Nephron progenitor cell (in vitro differentiated cells): ENCODE measurements around the gene BEST3.

Source experiments
- DNase-seq: peaks from one replicate; pipeline ENCODE4 v3.0.0; 2021
- H3K27ac Mint-ChIP-seq: 2 replicates; pipeline ENCODE4 v1.8.0; 2021; ENCODE audit warnings: mild to moderate bottlenecking, moderate library complexity, mixed read lengths
- H3K27me3 Mint-ChIP-seq: 2 replicates; pipeline ENCODE4 v1.8.0; 2021; ENCODE audit warnings: mild to moderate bottlenecking, low read depth, mixed read lengths; ENCODE audit not compliant: poor library complexity
- H3K36me3 Mint-ChIP-seq: 2 replicates; pipeline ENCODE4 v1.8.0; 2021; ENCODE audit warnings: low read depth, mixed read lengths
- H3K4me1 Mint-ChIP-seq: 2 replicates; pipeline ENCODE4 v1.8.0; 2021; ENCODE audit warnings: mixed read lengths
- H3K4me3 Mint-ChIP-seq: 2 replicates; pipeline ENCODE4 v1.8.0; 2021; ENCODE audit warnings: mild to moderate bottlenecking, moderate library complexity, mixed read lengths
- H3K9me3 Mint-ChIP-seq: 2 replicates; pipeline ENCODE4 v1.8.0; 2021; ENCODE audit warnings: mild to moderate bottlenecking, moderate library complexity, mixed read lengths
- CTCF ChIP-seq: fragments of 200-600 bp; sonication (generic); IDR thresholded peaks from 2 replicates; pipeline ENCODE4 v1.5.0; 2021; ENCODE audit warnings: antibody characterized with exemption

BEST3 gene

GRCh38 chr12:69689638-69690037 is 9.5 kb downstream of the BEST3 start:
- H3K4me3 Mint-ChIP-seq, result no peak overlapping the region
- peaks cover 5% of the 10 kb centered on the region for H3K9me3 Mint-ChIP-seq
- H3K4me1 Mint-ChIP-seq, result peaks cover 41% of the 10 kb centered on the region
- H3K36me3 Mint-ChIP-seq, result no peaks in the 10 kb centered on the region
- H3K27me3 Mint-ChIP-seq, result peaks cover 13% of the 10 kb centered on the region
- no peak for DNase-seq
- no peak for TF ChIP-seq CTCF
- no peak overlapping the region for H3K27ac Mint-ChIP-seq

- Mint-ChIP-seq H3K36me3 (no peaks in the 10 kb centered on the region), H3K27me3 (peaks cover 13% of the 10 kb centered on the region), H3K4me1 (peaks cover 41% of the 10 kb centered on the region), H3K4me3 (no peak overlapping the region), H3K9me3 (peaks cover 5% of the 10 kb centered on the region), H3K27ac (no peak overlapping the region)
- DNase-seq, result peak; percentile 32
- no peak for TF ChIP-seq CTCF
Measured at GRCh38 chr12:69688471-69689427, 10.4 kb downstream of the BEST3 start.

- no peak overlapping the region for H3K27ac Mint-ChIP-seq
- H3K36me3 Mint-ChIP-seq, result no peaks in the 10 kb centered on the region
- peaks cover 13% of the 10 kb centered on the region for H3K27me3 Mint-ChIP-seq
- peaks cover 41% of the 10 kb centered on the region for H3K4me1 Mint-ChIP-seq
- H3K4me3 Mint-ChIP-seq, result no peak overlapping the region
- no peak for TF ChIP-seq CTCF
- DNase-seq, result no peak
- H3K9me3 Mint-ChIP-seq, result peaks cover 5% of the 10 kb centered on the region
Measured at GRCh38 chr12:69688021-69688420, 11.1 kb downstream of the BEST3 start.

GRCh38 chr12:69687390-69687789 is 11.7 kb downstream of the BEST3 start:
- TF ChIP-seq CTCF, result no peak
- H3K27me3 Mint-ChIP-seq, result peaks cover 13% of the 10 kb centered on the region
- peaks cover 41% of the 10 kb centered on the region for H3K4me1 Mint-ChIP-seq
- H3K9me3 Mint-ChIP-seq, result peaks cover 5% of the 10 kb centered on the region
- no peak for DNase-seq
- no peaks in the 10 kb centered on the region for H3K36me3 Mint-ChIP-seq
- H3K27ac Mint-ChIP-seq, result peak overlapping the region; percentile 84
- H3K4me3 Mint-ChIP-seq, result no peak overlapping the region

- Mint-ChIP-seq H3K27ac (peak overlapping the region; percentile 84), H3K4me3 (no peak overlapping the region), H3K4me1 (peaks cover 41% of the 10 kb centered on the region), H3K36me3 (no peaks in the 10 kb centered on the region), H3K27me3 (peaks cover 13% of the 10 kb centered on the region), H3K9me3 (peaks cover 1% of the 10 kb centered on the region)
- no peak for DNase-seq
- no peak for TF ChIP-seq CTCF
Measured at GRCh38 chr12:69686731-69687130, 12.4 kb downstream of the BEST3 start.

DNA sequence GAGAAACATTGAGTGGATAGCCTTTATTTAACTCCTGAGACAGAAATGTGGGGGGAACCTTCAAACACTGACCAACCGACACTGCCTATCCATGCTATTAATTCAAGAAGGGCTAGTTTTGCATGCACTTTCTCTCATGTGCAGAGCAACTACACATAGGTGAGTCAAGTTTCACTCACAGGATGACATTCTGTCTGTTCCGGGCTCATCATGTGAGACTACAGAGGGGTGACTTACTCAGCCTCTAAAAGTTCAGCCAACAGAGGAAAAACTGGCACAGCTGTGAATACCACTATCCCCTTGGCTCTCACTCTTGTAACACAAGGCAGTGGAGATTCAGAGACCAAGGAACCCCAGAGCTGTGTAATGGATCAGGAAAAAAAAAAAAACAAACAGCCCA is 13.3 kb downstream of the BEST3 start:
- Mint-ChIP-seq H3K27ac (peak overlapping the region; percentile 72), H3K4me1 (peaks cover 41% of the 10 kb centered on the region), H3K4me3 (no peak overlapping the region), H3K27me3 (peaks cover 13% of the 10 kb centered on the region), H3K36me3 (no peaks in the 10 kb centered on the region), H3K9me3 (no peaks in the 10 kb centered on the region)
- no peak for TF ChIP-seq CTCF
- no peak for DNase-seq
